ENCODE results near the gene ZBTB8A. TPM values are rescaled to one million over a fixed set of nuclear protein-coding genes. Genes with fewer than 3 reads are reported as not detected.

Gene ZBTB8A
- total and polyA plus RNA-seq, 2 of the 8 experiments (the other 6 are each of a cell fraction or from before 2014, with no cell fraction given), result 2.9 to 10.4 TPM

DNA sequence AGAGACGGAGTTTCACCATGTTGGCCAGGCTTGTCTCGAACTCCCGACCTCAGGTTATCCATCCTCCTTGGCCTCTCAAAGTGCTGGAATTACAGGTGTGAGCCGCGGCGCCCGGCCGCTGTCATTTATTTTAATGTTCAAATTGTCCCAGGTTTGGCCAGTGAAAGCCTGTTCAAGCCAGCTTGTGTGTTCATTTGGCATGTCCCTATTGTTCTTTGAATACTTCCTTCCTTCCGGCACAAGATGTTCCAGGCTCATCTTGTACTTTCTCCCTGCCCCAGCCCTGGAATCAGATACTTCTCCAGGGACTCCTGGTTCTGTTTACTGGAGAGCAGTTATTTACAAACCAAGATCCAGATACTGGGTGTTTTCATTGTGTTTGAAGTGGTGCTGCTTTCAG lies 37.4 kb upstream of the ZBTB8A start:
- WGBS, 2 experiments (ENCODE audit: extremely low coverage in 1 of 2, insufficient coverage in 1 of 2, insufficient read length in 1 of 2, insufficient replicate concordance in 2 of 2, low coverage in 1 of 2, low lambda C conversion rate in 2 of 2, missing lambda C conversion rate in 1 of 2), result 96% methylated on average over 9 of the region's 9 CpGs; no CpG with 5 or more reads in 1 of the 2 experiments
- FAIRE-seq (no peak), DNase-seq (ENCODE audit: low read depth in 1 of 2, low spot score in 2 of 2) (no peak)
- Histone ChIP-seq H2AK5ac (ENCODE audit: low read depth, low read length) (no peak overlapping the region), H3K79me1 (ENCODE audit: low read depth, low read length) (no peaks in the 10 kb centered on the region), H2AFZ (ENCODE audit: low read length) (no peak overlapping the region), H3K79me2 (ENCODE audit: control insufficient read depth in 1 of 2, insufficient read depth in 2 of 2, low read length in 2 of 2) (no peaks in the 10 kb centered on the region), H2BK15ac (ENCODE audit: low read length) (no peak overlapping the region), H2BK20ac (ENCODE audit: low read length) (no peak overlapping the region), H4K91ac (replicated peaks; ENCODE audit: insufficient read length, low read length) (no peak overlapping the region), H3K56ac (replicated peaks; ENCODE audit: insufficient read length, low read depth, low read length) (no peak overlapping the region), H4K5ac (ENCODE audit: insufficient read length, low read depth, low read length) (no peak overlapping the region), H3K9ac (replicated peaks in 1 of 4; ENCODE audit: extremely low read depth in 1 of 4, low read depth in 3 of 4, low read length in 3 of 4) (no peak overlapping the region), H3K27me3 (replicated peaks in 1 of 4; ENCODE audit: control insufficient read depth in 3 of 4, extremely low read depth in 1 of 4, insufficient read depth in 3 of 4, low read length in 3 of 4) (no peaks in the 10 kb centered on the region), H2BK120ac (replicated peaks; ENCODE audit: low read depth, low read length) (no peak overlapping the region), H3K18ac (ENCODE audit: extremely low read depth, low read length) (no peak overlapping the region), H4K8ac (ENCODE audit: extremely low read depth, insufficient read depth, low read length) (no peak overlapping the region), H3K4me3 (ENCODE audit: extremely low read depth in 1 of 4, insufficient read depth in 2 of 4, low read depth in 3 of 4, low read length in 4 of 4) (no peak overlapping the region), H3K23ac (ENCODE audit: insufficient read length) (no peak overlapping the region), H2BK5ac (ENCODE audit: low read depth, low read length) (no peak overlapping the region), H3K36me3 (ENCODE audit: control insufficient read depth in 2 of 4, insufficient read depth in 4 of 4, low read length in 3 of 4) (no peaks in the 10 kb centered on the region), H4K20me1 (replicated peaks in 1 of 2; ENCODE audit: control insufficient read depth in 1 of 2, insufficient read depth in 2 of 2, low read length in 2 of 2) (no peaks in the 10 kb centered on the region), H3K9me3 (ENCODE audit: insufficient read depth in 2 of 2, low read depth in 1 of 2, low read length in 1 of 2) (no peaks in the 10 kb centered on the region), H3K4ac (replicated peaks; ENCODE audit: insufficient read length, low read depth, low read length) (no peak overlapping the region), H3K23me2 (ENCODE audit: low read depth, low read length) (peaks cover 5% of the 10 kb centered on the region; the same call in 1 of the 2 replicates), H3K4me1 (replicated peaks in 1 of 4; ENCODE audit: control insufficient read depth in 3 of 4, insufficient read depth in 4 of 4, low read length in 3 of 4) (peaks cover 3 to 5% (median 3%) of the 10 kb centered on the region in 4 experiments; a peak in 5 of 7 replicates), H3K4me2 (ENCODE audit: insufficient read depth in 1 of 2, low read depth in 2 of 2, low read length in 2 of 2) (no peak overlapping the region), H2BK12ac (ENCODE audit: low read depth, low read length) (no peak overlapping the region), H3K14ac (ENCODE audit: insufficient read length) (no peak overlapping the region), H3K27ac (ENCODE audit: low read depth, low read length) (no peak overlapping the region)
- ChIA-PET POLR2A (ENCODE audit: partially characterized antibody) (interaction anchor here (0.9 to 1.8 kb wide), 2 partner anchors 8 to 17 kb away, joined by 3 to 6 read pairs; no protein-coding TSS in a partner anchor), CTCF (ENCODE audit: partially characterized antibody) (interaction anchor here (0.6 to 0.9 kb wide), 3 partner anchors 18 to 101 kb away, joined by 3 to 4 read pairs (median 4); no protein-coding TSS in a partner anchor)
- TF ChIP-seq CHD2 (IDR thresholded peaks at IDR 0.05; ENCODE audit: low read length), result no peak
- no peak for TF ChIP-seq TEAD4 (IDR thresholded peaks at IDR 0.05; ENCODE audit: low read depth, low read length)
- no peak for TF ChIP-seq POU5F1 (IDR thresholded peaks at IDR 0.05; ENCODE audit: low read depth, low read length)
- TF ChIP-seq EZH2 (IDR thresholded peaks at IDR 0.05; ENCODE audit: low read depth, low read length, severe bottlenecking), result no peak
- no peak for TF ChIP-seq KDM1A (IDR thresholded peaks at IDR 0.05; ENCODE audit: borderline replicate concordance, low read length)
